ENCODE data around the gene COLEC12.

GRCh38 chr18:525036-525797, 24.7 kb upstream of the COLEC12 start:
- TF ChIP-seq EZH2 (IDR thresholded peaks at IDR 0.05; ENCODE audit: insufficient read depth, poor library complexity, severe bottlenecking) (no peak), EZH2phosphoT487 (IDR thresholded peaks at IDR 0.05; ENCODE audit: insufficient read depth, low read depth) (no peak)

All from GM23248 (cell line).